IPS DF 4.7 (cell line): Measurements from ENCODE around the gene CT47A1.
"Not testable (repeated sequence)": the region's sequence is repeated elsewhere in the genome, so short reads cannot be mapped to it uniquely, and the experiment has no call there.

Experiments used
- DNase-seq: peaks from one replicate; pipeline ENCODE4 v3.0.0-alpha.2; 2013; ENCODE audit warnings: low spot score; ENCODE audit errors: extremely low read depth

CT47A1 gene

GRCh38 chrX:120985660-120986059 lies at the start of gene CT47A1:
Gene CT47A1, minus strand, starts transcription at chrX:120985760. Its CDS starts 231 bp downstream, at chrX:120985529.
- DNase-seq = not testable (repeated sequence)

- DNase-seq = no peak
These were observed 47.0 kb upstream of the CT47A1 start for GRCh38 chrX:121032531-121032930.

DNA sequence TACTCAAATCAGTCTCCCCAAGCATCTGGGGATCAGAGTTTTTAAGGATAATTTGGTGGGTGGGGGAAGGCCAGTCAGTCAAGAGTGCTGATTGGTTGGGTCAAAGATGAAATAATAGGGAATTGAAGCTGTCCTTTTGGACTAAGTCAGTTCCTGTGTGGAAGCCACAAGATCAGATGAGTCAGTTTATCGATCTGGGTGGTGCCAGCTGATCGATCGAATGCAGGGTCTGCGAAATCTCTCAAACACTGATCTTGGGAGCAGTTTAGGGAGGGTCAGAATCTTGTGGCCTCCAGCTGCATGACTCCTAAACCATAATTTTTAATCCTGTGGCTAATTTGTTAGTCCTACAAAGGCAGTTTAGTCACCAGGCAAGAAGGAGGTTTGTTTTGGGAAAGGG lies 44.5 kb upstream of the CT47A1 start:
- no peak for DNase-seq

- no peak for DNase-seq
These were observed 42.9 kb upstream of the CT47A1 start for GRCh38 chrX:121028419-121028818.

DNA sequence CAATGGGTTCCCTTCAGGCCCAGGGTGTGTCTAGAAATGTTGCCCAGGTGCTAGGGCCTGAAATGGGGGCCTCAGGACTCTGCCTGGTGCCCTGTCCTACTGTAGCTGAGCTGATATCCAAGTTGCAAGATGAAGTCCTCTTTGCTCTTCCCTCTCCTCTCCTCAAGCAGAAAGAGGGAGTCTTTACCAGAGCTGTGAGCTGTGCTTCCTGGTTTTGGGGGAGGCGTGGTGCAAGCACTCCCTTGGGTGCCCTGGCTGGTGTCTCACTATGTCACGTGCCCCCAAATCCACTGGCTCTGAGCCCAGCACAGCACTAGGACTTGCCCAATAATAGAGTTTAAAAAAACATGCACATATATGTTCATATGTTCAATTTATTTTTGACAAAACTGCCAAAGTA lies 29.3 kb upstream of the CT47A1 start:
- DNase-seq = no peak

DNA sequence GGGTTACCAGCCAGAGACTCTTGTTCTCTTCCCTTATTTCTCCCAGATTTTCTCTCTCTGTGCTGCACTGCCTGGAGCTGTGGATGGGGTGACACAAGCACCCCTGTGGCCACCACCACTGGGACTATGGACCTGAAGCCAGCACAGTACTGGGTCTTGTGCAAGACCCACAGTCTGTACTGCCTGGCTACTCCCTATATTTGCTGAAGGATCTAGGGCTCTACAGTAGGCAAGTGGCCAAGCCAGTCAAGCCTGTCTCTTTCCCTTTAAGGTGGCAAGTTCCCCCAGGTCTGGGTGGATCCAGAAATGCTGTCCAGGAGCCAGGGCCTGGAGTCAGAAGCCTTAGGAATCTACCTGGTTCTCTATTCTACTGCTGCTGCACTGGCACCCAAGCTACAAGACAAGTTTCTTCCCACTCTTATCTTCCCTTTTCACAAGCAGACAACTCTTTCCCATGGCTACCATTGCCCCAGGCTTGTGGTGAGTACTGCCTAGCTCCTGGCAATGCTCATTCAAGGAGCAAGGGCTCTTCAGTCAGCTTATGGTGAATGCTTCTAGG lies 28.4 kb upstream of the CT47A1 start:
- DNase-seq = no peak

DNA sequence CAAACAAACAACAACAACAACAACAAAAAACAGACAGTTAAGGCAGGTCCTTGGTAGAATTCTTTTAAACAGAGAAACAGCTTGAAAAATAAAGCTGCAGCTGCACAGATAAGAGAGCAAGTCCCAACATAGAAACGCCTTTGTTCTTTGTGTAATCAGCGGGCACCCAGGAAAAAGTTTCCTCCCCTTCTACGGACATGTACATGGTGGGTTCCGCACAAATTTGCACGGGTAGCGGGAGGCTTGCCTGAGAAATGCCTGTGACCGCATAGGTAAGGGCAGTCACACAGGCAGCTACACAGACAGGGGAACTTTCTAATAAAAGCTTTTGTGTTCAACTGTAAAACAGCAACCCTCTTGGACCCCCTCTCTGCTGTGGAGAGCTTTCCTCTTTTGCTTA lies 25.7 kb upstream of the CT47A1 start:
- no peak for DNase-seq

DNA sequence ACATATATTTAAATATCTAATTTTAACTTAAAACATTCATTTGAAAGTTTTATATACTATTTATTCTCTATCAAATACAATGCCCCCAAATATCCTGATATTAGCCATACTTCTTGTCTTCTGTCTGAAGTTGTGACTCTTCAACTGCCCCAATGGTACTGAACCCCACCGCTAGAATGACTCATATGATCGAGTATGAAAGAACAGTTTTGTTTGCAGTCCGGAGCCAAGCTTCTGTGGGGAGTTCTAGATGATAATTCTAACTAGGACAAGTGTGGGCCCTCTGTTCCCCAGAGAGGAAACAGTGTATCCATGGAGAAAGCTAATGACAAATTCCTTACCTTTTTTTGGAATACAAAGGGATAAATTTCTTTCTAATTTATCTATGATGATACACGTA lies 24.7 kb upstream of the CT47A1 start:
- no peak for DNase-seq

- DNase-seq = no peak
These were observed 24.2 kb upstream of the CT47A1 start for GRCh38 chrX:121009764-121010163.

GRCh38 chrX:121008920-121009319 lies 23.4 kb upstream of the CT47A1 start:
- no peak for DNase-seq

DNA sequence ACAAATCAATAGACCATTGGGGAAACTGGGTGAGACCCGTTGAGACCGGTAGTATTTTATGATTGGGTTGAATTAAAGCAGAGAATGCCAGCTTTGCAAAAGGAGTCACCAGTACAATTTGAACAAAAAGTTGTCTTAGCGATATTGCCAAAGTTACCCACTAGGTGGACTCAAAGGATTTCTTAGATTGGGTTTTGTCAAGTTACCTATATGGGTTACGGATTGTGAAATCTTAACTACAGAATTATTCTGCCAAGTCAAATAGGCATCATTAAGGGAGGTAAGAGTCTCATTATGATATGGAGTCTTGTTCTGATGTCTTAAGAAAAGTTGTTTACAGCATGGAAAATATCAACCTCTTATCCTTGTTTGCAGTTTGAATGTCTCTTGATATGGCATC lies 15.0 kb upstream of the CT47A1 start:
- DNase-seq = no peak

DNA sequence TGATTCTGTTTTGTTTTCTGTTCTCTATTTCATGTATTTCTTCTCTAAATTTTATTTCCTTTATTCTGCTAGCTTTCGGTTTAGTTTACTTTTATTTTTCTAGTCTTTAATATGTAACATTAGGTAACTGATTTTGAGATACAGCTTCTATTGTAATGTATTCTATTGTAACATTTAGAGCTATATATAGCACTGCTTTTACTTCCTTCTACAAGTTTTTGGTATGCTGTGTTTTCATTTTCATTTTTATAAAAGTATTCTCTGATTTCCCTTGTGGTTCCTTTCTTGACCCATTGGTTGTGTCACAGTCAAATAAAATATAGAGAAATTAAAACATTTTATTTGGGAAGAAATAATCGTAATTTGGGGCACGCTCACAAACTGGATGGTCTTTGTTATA lies 13.9 kb upstream of the CT47A1 start:
- DNase-seq = no peak

DNA sequence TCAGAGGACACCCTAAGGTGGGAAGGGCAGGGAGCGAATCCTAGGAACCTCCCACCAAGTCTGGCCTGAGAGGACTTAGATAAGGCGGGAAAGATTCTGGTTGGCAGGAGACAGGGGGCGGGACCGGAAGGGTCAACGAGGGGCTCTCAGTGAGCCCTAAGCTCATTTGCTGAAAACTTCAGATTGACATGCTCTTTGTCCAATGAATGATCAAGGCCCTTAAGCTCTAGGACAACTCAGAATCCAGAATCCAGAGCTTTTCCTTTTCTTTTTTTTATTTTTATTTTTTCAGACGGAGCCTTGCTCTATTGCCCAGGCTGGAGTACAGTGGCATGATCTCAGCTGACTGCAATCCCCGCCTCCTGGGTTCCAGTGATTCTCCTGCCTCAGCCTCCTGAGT lies 29.1 kb downstream of the CT47A1 start, which contains the start of gene CT47A7:
Gene CT47A7 (minus strand): TSS at position 101 of the 400 bp plus-strand sequence. CDS start 255 bp downstream, outside the sequence.
- DNase-seq = not testable (repeated sequence)
